Umbilical cord (tissue), 2 donors: ENCODE results near the gene PIGO. TPM values are rescaled to one million over a fixed set of nuclear protein-coding genes. Genes with fewer than 3 reads are reported as not detected.
A peak's percentile ranks its signal among the peaks of the same experiment; 100 is the strongest.

ENCODE experiments used
- DNase-seq: peaks from one replicate; pipeline ENCODE4 v3.0.0-alpha.2; 2015; ENCODE audit warnings: low spot score
- total RNA-seq: library from RNA; depleted of rRNA; stranded (reverse); fragments of >200 nt; gene quantifications from one replicate; pipeline ENCODE4 v1.2.3, GENCODE V29; 2014; ENCODE audit warnings: low replicate concordance; ENCODE audit not compliant: insufficient read depth

PIGO gene
- total RNA-seq, 1 donor from 2014 or later, result 3.9 TPM

- DNase-seq, result peak; percentile 84
Measured at GRCh38 chr9:35071814-35072460, 24.5 kb downstream of the PIGO start.

- no peak for DNase-seq
Measured at GRCh38 chr9:35070823-35071813, 25.3 kb downstream of the PIGO start.

GRCh38 chr9:35069020-35069419 is 27.4 kb downstream of the PIGO start:
- DNase-seq, result no peak

- DNase-seq, result no peak
Measured at GRCh38 chr9:35067056-35067455, 29.3 kb downstream of the PIGO start.

- no peak for DNase-seq
Measured at GRCh38 chr9:35060548-35061207, 35.7 kb downstream of the PIGO start.

- no peak for DNase-seq
Measured at GRCh38 chr9:35059438-35059837, 37.0 kb downstream of the PIGO start.

- DNase-seq, result no peak
Measured at GRCh38 chr9:35057271-35057620, 39.1 kb downstream of the PIGO start.

DNA sequence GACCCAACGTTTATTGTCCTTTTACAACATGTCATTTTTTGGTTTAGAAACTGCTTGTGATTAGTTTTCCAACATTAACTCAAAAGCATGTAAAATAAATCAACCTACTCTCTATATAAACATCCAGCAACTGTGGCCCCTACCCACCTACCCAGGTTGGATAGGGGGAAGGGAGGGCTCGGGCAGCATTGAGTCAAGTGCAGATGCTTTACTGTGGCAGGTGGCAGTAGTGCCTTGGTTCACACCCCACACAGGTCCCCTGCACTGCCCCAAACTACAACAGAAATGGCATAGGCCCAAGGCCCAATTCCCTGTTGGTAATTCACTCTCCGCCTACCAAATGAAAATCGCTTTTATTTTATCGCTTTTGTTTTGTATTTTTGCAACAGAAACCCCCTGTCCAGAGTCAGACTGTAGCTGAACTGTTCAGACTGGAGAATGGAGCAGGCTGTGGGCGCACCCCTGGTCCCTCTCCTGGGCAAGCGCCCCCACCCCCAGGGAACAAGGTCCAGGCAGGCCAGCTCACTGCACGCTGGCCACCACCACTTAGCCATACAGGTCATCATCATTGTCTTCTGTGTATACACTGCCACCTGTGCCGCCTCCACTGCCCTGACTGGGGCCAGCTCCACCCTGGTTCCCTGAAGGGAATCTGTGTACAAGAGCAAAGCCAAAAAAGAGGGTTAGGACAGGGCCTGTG is 39.7 kb downstream of the PIGO start:
- DNase-seq, result no peak

DNA sequence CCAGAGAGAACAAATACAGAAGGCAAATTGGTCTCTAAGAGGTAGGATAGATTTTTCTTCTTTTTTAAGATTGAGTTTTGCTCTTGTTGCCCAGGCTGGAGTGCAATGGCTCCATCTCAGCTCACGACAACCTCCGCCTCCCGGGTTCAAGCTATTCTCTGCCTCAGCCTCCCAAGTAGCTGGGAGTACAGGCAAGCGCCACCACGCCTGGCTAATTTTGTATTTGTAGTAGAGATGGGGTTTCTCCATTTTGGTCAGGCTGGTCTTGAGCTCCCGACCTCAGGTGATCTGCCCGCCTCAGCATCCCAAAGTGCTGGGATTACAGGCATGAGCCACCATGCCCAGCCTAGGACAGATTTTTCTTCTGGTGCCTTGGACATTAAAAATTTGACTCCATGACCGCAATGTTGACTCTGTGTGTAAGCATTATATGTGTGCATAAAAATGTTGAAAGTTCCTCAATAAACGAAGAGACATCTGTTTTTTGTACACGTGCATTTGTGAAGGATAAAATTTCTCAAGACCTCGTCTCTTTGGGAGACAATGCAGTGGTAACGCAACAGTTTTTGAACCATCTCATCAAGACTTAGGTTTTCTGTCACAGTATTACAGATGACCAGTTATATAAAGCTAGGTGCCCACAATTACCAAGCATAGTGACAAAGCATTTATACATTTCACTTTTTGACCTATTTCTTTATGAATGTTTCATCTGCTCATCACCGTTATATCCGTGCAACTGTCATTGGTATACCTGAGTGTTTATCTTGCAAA is 41.3 kb downstream of the PIGO start:
- no peak for DNase-seq

- DNase-seq, result no peak
Measured at GRCh38 chr9:35054185-35054835, 42.1 kb downstream of the PIGO start.

GRCh38 chr9:35051069-35051967 is 45.1 kb downstream of the PIGO start:
- DNase-seq, result no peak

GRCh38 chr9:35048511-35048910 is 47.9 kb downstream of the PIGO start:
- DNase-seq, result no peak

GRCh38 chr9:35044071-35044470 is 52.3 kb downstream of the PIGO start:
- DNase-seq, result no peak

DNA sequence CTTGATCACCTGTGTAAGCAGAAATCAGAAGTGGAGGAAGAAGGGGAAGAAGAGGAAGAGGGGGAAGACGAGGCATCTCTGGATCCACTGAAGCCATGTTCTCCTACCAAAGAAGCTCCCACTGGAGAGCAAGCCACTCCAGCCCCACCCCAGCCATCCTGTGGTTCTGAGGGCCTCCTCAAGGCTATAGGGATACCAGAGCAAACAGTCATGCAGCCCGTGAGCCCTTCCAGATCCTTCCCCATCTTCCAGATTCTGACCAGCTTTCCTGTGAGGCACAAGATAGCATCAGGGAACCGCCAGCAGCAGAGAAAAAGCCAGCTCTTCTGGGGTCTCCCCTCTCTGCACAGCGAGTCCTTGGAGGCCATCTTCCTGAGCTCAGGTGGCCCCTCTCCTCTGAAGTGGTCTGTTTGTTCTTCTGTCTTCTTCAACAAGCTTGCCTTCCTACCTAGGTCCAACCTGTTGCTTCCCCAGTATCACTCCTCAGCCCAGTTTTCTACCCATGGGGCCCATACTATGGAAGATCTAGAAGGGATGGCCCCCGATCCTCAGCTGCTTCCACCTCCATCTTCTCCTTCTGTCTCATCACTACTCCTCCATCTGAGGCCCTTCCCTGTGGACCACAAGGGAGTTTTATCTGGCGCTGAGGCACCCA is 53.4 kb downstream of the PIGO start:
- DNase-seq, result no peak

- no peak for DNase-seq
Measured at GRCh38 chr9:35042081-35042604, 54.2 kb downstream of the PIGO start.
